LNCAP (cell line): ENCODE measurements around the gene KCTD12.

Experiments used
- TF ChIP-seq, protein P1 (sequence below): fragments of 450-650 bp; IDR thresholded peaks from 2 replicates; pipeline ENCODE4 v1.5.1; 2017; ENCODE audit warnings: mild to moderate bottlenecking

The KCTD12 gene

DNA sequence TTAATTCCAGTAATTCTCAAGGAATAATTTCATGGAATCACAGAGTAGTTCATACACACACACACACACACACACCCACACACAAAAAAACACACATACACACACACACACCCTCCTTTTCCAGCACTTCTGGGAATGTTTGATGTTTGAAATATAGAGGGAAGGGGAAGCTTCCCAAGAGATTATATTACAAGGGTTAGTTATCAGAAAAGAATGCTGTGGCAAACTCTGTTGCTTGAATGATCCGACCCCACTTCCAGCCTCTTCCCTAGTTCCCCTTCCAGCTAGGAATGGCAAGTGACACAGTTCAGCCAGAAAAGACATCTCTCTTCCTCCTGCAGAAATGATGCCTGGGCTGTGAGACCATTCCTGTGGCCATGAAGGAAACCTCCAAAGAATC is 49.9 kb downstream of the KCTD12 start:
- TF ChIP-seq, protein P1, sequence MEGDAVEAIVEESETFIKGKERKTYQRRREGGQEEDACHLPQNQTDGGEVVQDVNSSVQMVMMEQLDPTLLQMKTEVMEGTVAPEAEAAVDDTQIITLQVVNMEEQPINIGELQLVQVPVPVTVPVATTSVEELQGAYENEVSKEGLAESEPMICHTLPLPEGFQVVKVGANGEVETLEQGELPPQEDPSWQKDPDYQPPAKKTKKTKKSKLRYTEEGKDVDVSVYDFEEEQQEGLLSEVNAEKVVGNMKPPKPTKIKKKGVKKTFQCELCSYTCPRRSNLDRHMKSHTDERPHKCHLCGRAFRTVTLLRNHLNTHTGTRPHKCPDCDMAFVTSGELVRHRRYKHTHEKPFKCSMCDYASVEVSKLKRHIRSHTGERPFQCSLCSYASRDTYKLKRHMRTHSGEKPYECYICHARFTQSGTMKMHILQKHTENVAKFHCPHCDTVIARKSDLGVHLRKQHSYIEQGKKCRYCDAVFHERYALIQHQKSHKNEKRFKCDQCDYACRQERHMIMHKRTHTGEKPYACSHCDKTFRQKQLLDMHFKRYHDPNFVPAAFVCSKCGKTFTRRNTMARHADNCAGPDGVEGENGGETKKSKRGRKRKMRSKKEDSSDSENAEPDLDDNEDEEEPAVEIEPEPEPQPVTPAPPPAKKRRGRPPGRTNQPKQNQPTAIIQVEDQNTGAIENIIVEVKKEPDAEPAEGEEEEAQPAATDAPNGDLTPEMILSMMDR = no peak

DNA sequence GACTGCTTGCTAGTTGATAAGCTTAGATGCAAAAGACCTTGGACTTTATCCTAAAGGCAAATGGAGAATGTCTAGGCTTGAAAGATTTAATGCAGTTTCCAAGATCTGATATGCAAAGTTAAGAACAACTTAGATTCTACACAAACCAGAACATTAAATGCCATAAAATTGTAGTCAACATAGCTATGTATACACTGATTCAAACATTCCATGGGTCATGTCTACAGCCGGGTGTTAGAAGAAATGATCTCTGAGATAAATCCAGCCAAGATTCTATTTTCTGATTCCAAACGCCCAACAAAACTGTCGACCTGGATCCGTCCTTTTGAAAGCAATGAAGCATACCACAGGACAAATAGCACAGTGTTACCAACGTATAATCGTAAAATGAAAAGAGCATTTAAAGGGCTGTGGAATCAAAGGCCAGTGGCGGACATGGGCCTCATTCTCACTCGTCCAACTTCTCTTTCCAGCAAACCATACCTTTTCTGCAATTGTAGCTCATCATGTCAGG is 52.7 kb downstream of the KCTD12 start:
- TF ChIP-seq, protein P1 = no peak

DNA sequence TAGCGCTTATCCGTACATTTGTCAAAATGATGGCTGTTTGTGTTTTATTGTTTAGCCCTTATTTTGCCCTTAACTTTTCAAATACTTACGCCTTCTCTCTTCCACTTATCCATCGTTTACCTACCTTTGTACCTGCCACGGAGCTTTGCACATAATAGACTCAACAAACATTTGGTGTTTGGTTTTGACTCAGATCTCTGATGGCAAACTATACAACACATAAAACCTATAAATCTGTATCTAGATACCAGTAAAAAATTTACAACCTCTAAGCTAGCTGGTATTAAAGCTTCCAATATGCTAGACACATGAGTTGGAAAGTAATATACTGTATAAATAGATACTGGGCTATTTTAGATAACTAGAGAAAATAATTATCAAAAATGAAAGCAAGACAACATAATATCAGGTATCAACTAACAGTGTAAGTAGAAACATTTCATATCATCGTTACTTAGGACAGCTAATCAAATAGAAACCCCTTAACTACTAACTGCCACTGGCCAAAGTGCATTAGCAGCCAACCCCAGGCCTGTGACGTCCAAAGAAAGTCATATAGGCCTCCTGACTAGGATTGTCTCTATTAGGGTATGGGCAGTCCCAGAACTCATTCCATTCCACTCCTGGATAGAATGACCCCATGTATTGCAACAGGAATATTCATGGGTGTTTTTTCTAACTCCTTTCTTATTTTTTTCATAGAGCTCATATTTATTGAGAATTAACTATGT is 53.8 kb downstream of the KCTD12 start:
- TF ChIP-seq, protein P1 = no peak

DNA sequence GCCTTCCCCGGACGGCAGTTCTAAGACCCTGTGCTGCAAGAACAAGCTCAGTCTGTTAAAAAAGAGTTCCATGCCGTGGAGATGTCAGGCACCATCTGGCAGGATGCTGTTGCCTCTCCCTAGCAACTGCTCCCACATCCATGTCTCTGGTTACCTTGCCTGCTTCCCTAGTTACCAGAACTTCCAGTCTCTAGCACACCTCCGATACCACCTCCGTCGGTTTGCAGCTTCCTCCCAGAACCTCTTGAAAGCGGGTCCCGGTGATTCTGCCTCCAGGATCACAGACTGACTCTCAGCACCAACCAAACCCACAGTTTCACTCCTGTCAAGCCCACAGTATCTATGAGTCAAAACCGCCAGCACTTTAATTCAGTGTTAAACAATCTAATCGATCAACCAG is 55.4 kb downstream of the KCTD12 start:
- TF ChIP-seq, protein P1 = no peak
